GM23338 (cell line): ENCODE data around the gene C17orf107.

ENCODE experiments used
- CREB1 ChIP-seq: fragments of 250-450 bp; sonication (Bioruptor Pico); IDR thresholded peaks from 2 replicates; pipeline ENCODE4 v1.5.0; 2020; ENCODE audit warnings: low read depth, mild to moderate bottlenecking, moderate library complexity
- CTCF ChIP-seq, 2 experiments: fragments of 200-600 bp in 1 of 2; sonication (generic) in 1 of 2; conservative IDR thresholded peaks; 2 replicates each; pipeline versions ENCODE4 v1.5.1 to v1.6.1; 2016 to 2017; ENCODE audit warnings: antibody characterized with exemption in 2 of 2, low read depth in 2 of 2, mild to moderate bottlenecking in 2 of 2, moderate library complexity in 1 of 2
- EZH2 ChIP-seq: fragments of 200-600 bp; sonication (generic); IDR thresholded peaks from one replicate; pipeline ENCODE4 v1.8.0; 2017; ENCODE audit warnings: antibody characterized with exemption, mild to moderate bottlenecking, low read depth; ENCODE audit not compliant: unreplicated experiment
- JUNB ChIP-seq: IDR thresholded peaks from one replicate; pipeline ENCODE4 v1.6.1; 2016; ENCODE audit warnings: antibody characterized with exemption; ENCODE audit not compliant: unreplicated experiment
- POLR2AphosphoS5 ChIP-seq: IDR thresholded peaks from 2 replicates; pipeline ENCODE4 v1.6.1; 2016; ENCODE audit warnings: antibody characterized with exemption, low read depth
- REST ChIP-seq: IDR thresholded peaks from one replicate; pipeline ENCODE4 v1.6.1; 2018; ENCODE audit warnings: antibody characterized with exemption; ENCODE audit not compliant: unreplicated experiment
- STAT1 ChIP-seq: IDR thresholded peaks from one replicate; pipeline ENCODE4 v1.6.1; 2016; ENCODE audit warnings: antibody characterized with exemption; ENCODE audit not compliant: unreplicated experiment

- TF ChIP-seq CTCF (conservative IDR thresholded peaks at IDR 0.05; ENCODE audit: low read depth in 2 of 2) (no peak), STAT1 (no peak), REST (no peak), CREB1 (no peak), POLR2AphosphoS5 (no peak), EZH2 (no peak), JUNB (no peak)
Observed at GRCh38 chr17:4880857-4881256, 18.5 kb upstream of the C17orf107 start.
